HG02623 (cell line): ENCODE data around the gene PMEPA1.
A peak's percentile ranks its signal among the peaks of the same experiment; 100 is the strongest.

Experiments
- ATAC-seq: cut with Tn5 transposase; IDR thresholded peaks from one replicate; pipeline ENCODE4 v1.9.1; 2021; ENCODE audit warnings: moderate library complexity; ENCODE audit not compliant: unreplicated experiment

PMEPA1 gene

GRCh38 chr20:57737349-57737748 lies 27.5 kb upstream of the PMEPA1 start:
- ATAC-seq = no peak

GRCh38 chr20:57736738-57737347 lies 27.0 kb upstream of the PMEPA1 start:
- ATAC-seq = no peak

- no peak for ATAC-seq
Measured at GRCh38 chr20:57735831-57736737, 26.3 kb upstream of the PMEPA1 start.

- ATAC-seq = no peak
Measured at GRCh38 chr20:57734754-57735153, 24.9 kb upstream of the PMEPA1 start.

GRCh38 chr20:57732226-57732625 lies 22.4 kb upstream of the PMEPA1 start:
- ATAC-seq = no peak

- no peak for ATAC-seq
Measured at GRCh38 chr20:57728762-57729161, 18.9 kb upstream of the PMEPA1 start.

- ATAC-seq = no peak
Measured at GRCh38 chr20:57727863-57728262, 18.0 kb upstream of the PMEPA1 start.

GRCh38 chr20:57725636-57726035 lies 15.8 kb upstream of the PMEPA1 start:
- ATAC-seq = no peak

- no peak for ATAC-seq
Measured at GRCh38 chr20:57724610-57725405, 15.0 kb upstream of the PMEPA1 start.

GRCh38 chr20:57723816-57724215 lies 14.0 kb upstream of the PMEPA1 start:
- no peak for ATAC-seq

GRCh38 chr20:57719951-57720350 lies 10.1 kb upstream of the PMEPA1 start:
- no peak for ATAC-seq

GRCh38 chr20:57718490-57719009 lies 8.7 kb upstream of the PMEPA1 start:
- peak; percentile 95 for ATAC-seq

GRCh38 chr20:57717797-57718196 lies 8.0 kb upstream of the PMEPA1 start:
- ATAC-seq = no peak

GRCh38 chr20:57716901-57717300 lies 7.1 kb upstream of the PMEPA1 start:
- ATAC-seq = no peak

GRCh38 chr20:57716202-57716601 lies 6.4 kb upstream of the PMEPA1 start:
- no peak for ATAC-seq

GRCh38 chr20:57715268-57715904 lies 5.6 kb upstream of the PMEPA1 start:
- ATAC-seq = no peak

GRCh38 chr20:57714409-57715267 lies 4.8 kb upstream of the PMEPA1 start:
- ATAC-seq = no peak

GRCh38 chr20:57713951-57714350 lies 4.1 kb upstream of the PMEPA1 start:
- ATAC-seq = no peak

- no peak for ATAC-seq
Measured at GRCh38 chr20:57713505-57713903, 3.7 kb upstream of the PMEPA1 start.
